K562 (cell line): ENCODE data around the gene ZFP62. TPM values are rescaled to one million over a fixed set of nuclear protein-coding genes. Genes with fewer than 3 reads are reported as not detected.

ENCODE experiments used
- ARID4B ChIP-seq: sonication (generic); formaldehyde crosslinking; IDR thresholded peaks from 2 replicates; pipeline ENCODE4 v1.8.0; 2022; ENCODE audit warnings: mild to moderate bottlenecking, missing genetic modification reagents
- ATF1 ChIP-seq, 2 experiments: fragments of 450-650 bp in 1 of 2; IDR thresholded peaks; 2 replicates each; pipeline ENCODE4 v1.6.1; 2016; ENCODE audit warnings: missing compliant biosample characterization in 1 of 2, missing genetic modification characterization in 1 of 2
- BRCA1 ChIP-seq, 2 experiments: fragments of 450-650 bp in 1 of 2; sonication (generic) in 1 of 2; formaldehyde crosslinking in 1 of 2; IDR thresholded peaks; 2 replicates each; pipeline versions ENCODE4 v1.5.0 to v1.6.1; 2017 to 2020; ENCODE audit warnings: mild to moderate bottlenecking in 1 of 2, missing genetic modification reagents in 1 of 2
- CTBP1 ChIP-seq: fragments of 450-650 bp; IDR thresholded peaks from 2 replicates; pipeline ENCODE4 v1.6.1; 2016; ENCODE audit warnings: borderline replicate concordance
- E2F8 ChIP-seq: fragments of 450-650 bp; IDR thresholded peaks from 2 replicates; pipeline ENCODE4 v1.7.1; 2018; ENCODE audit warnings: mild to moderate bottlenecking, low read depth; ENCODE audit not compliant: partially characterized antibody
- EP300 ChIP-seq: IDR thresholded peaks from 2 replicates; pipeline ENCODE4 v1.6.1; 2012; ENCODE audit warnings: low read length, improper control_type of control experiment
- EWSR1 ChIP-seq: fragments of 450-650 bp; IDR thresholded peaks from 2 replicates; pipeline ENCODE4 v1.6.1; 2018; ENCODE audit warnings: borderline replicate concordance, mild to moderate bottlenecking, low read depth, moderate library complexity; ENCODE audit not compliant: partially characterized antibody
- JUND ChIP-seq, 2 experiments: IDR thresholded peaks; 2 replicates in 1 of 2; 3 replicates in 1 of 2; pipeline ENCODE4 v1.6.1; 2011; ENCODE audit warnings: borderline replicate concordance in 2 of 2, low read depth in 2 of 2, low read length in 2 of 2, improper control_type of control experiment in 1 of 2, missing biosample characterization in 1 of 2, missing genetic modification characterization in 1 of 2, missing genetic modification reagents in 1 of 2
- KDM1A ChIP-seq, 2 experiments: fragments of 450-650 bp; IDR thresholded peaks; 2 replicates each; pipeline ENCODE4 v1.6.1; 2016; ENCODE audit warnings: mild to moderate bottlenecking in 2 of 2
- KLF1 ChIP-seq: fragments of 450-650 bp; IDR thresholded peaks from 2 replicates; pipeline ENCODE4 v1.6.1; 2016; ENCODE audit warnings: missing genetic modification characterization, missing compliant biosample characterization
- MAX ChIP-seq: sonication (generic); formaldehyde crosslinking; IDR thresholded peaks from 2 replicates; pipeline ENCODE4 v1.9.0; 2022; ENCODE audit warnings: mild to moderate bottlenecking, missing genetic modification reagents
- NFATC3 ChIP-seq: fragments of 450-650 bp; IDR thresholded peaks from 2 replicates; pipeline ENCODE4 v1.6.1; 2017; ENCODE audit warnings: mild to moderate bottlenecking
- NFE2 ChIP-seq: IDR thresholded peaks from 2 replicates; pipeline ENCODE4 v1.6.1; 2014; ENCODE audit warnings: antibody characterized with exemption, low read depth
- PHF20 ChIP-seq: fragments of 450-650 bp; IDR thresholded peaks from 2 replicates; pipeline ENCODE4 v1.6.1; 2018; ENCODE audit not compliant: partially characterized antibody
- RBM22 ChIP-seq: fragments of 200-400 bp; formaldehyde crosslinking; IDR thresholded peaks from 2 replicates; pipeline ENCODE4 v1.6.1; 2018; ENCODE audit warnings: low read length, low read depth; ENCODE audit not compliant: poor library complexity, severe bottlenecking
- SREBF1 ChIP-seq: fragments of 150-350 bp; IDR thresholded peaks from 2 replicates; pipeline ENCODE4 v1.6.1; 2014; ENCODE audit warnings: antibody characterized with exemption, low read depth, low read length, borderline replicate concordance
- ZBTB33 ChIP-seq: sonication (generic); formaldehyde crosslinking; IDR thresholded peaks from 2 replicates; pipeline ENCODE4 v1.8.1; 2023; ENCODE audit warnings: mild to moderate bottlenecking, missing genetic modification reagents
- ZFP30 ChIP-seq: fragments of 250-450 bp; sonication (Bioruptor Pico); IDR thresholded peaks from 2 replicates; pipeline ENCODE4 v1.8.0; 2022; ENCODE audit warnings: moderate library complexity, mild to moderate bottlenecking, inconsistent platforms, borderline replicate concordance
- polyA plus RNA-seq, 8 experiments: library from polyadenylated mRNA; depleted of rRNA in 4 of 8; stranded (reverse) in 5 of 8; unstranded in 3 of 8; fragments of >200 nt; fragmentation: Nextera tagmentation in 2 of 8; fragmentation: Illumina TruSeq in 1 of 8; extraction: Ambion mirVana in 2 of 8; extraction: Trizol in 1 of 8; gene quantifications; 2 replicates each; pipeline versions ENCODE4 v1.2.1 to v1.2.3, GENCODE V29; 2011 to 2014; ENCODE audit warnings: inconsistent platforms in 1 of 8, missing spikeins in 1 of 8
- total RNA-seq, 7 experiments: library from RNA; depleted of rRNA in 6 of 7; stranded (reverse); fragments of >200 nt in 6 of 7; fragmentation: Illumina TruSeq in 2 of 7; extraction: Trizol in 2 of 7; gene quantifications; 2 replicates each; pipeline versions ENCODE4 v1.2.1 to v1.2.3, GENCODE V29; 2011 to 2021; ENCODE audit warnings: low replicate concordance in 1 of 7

Gene ZFP62
- total and polyA plus RNA-seq, 9 of the 15 experiments (the other 6 are each of a cell fraction or from before 2014, with no cell fraction given): 12.2 to 37.5 (median 25.0) TPM

- no peak for TF ChIP-seq BRCA1 (IDR thresholded peaks at IDR 0.05)
- no peak for TF ChIP-seq BRCA1 (CRISPR knock-in tag; IDR thresholded peaks at IDR 0.05)
- no peak for TF ChIP-seq EWSR1
- no peak for TF ChIP-seq RBM22
- peak in 1 of 2 experiments; percentile 21; a peak in 1 of 4 replicates for TF ChIP-seq KDM1A (IDR thresholded peaks at IDR 0.05)
- peak; percentile 33 for TF ChIP-seq E2F8
- TF ChIP-seq MAX: no peak
- peak; percentile 68; the same call in 1 of the 2 replicates for TF ChIP-seq CTBP1
- TF ChIP-seq ATF1 (CRISPR knock-in tag; IDR thresholded peaks at IDR 0.05): no peak
- peak; percentile 11; the same call in 1 of the 2 replicates for TF ChIP-seq ATF1 (tag; IDR thresholded peaks at IDR 0.05)
- TF ChIP-seq NFE2: 0 out of 2 replicates have a peak, but pooled peaks have one; percentile 22
- no peak for TF ChIP-seq SREBF1
- peak; percentile 65; the same call in 1 of the 2 replicates for TF ChIP-seq NFATC3
- no peak for TF ChIP-seq KLF1 (tag)
- no peak for TF ChIP-seq ZFP30
- TF ChIP-seq EP300: peak; percentile 13; the same call in 1 of the 2 replicates
- TF ChIP-seq ARID4B (CRISPR knock-in tag): no peak
- TF ChIP-seq ZBTB33 (CRISPR knock-in tag): no peak
- peak; percentile 22; the same call in 1 of the 2 replicates for TF ChIP-seq JUND (IDR thresholded peaks at IDR 0.05; ENCODE audit: borderline replicate concordance, low read depth, low read length)
- no peak; the same call in 2 of the 3 replicates for TF ChIP-seq JUND (tag; IDR thresholded peaks at IDR 0.05; ENCODE audit: borderline replicate concordance, low read depth, low read length)
- no peak for TF ChIP-seq PHF20
Measured at GRCh38 chr5:180868960-180869359, 7.9 kb upstream of the ZFP62 start (continued).
